ENCODE data around the gene BSCL2.

The BSCL2 gene

GRCh38 chr11:62709247-62710000 is 2.2 kb upstream of the BSCL2 start:
- no peaks in the 10 kb centered on the region for H3K9me3 ChIP-seq (ENCODE audit: control insufficient read depth, insufficient read depth, low read length)
- H3K4me3 ChIP-seq (ENCODE audit: low read length) = peak overlapping the region; percentile 72
- H3K4me1 ChIP-seq (ENCODE audit: control insufficient read depth, low read length) = peaks cover 49% of the 10 kb centered on the region
- H3K4me2 ChIP-seq (ENCODE audit: low read length) = peak overlapping the region; percentile 99
- peaks cover 18% of the 10 kb centered on the region for H3K79me2 ChIP-seq (ENCODE audit: control insufficient read depth, low read length)
- peak overlapping the region; percentile 84 for H3K27ac ChIP-seq (ENCODE audit: low read depth, low read length)
- peaks cover 70% of the 10 kb centered on the region for H3K36me3 ChIP-seq (ENCODE audit: control insufficient read depth, low read length)
- no peaks in the 10 kb centered on the region for H3K9me2 ChIP-seq (replicated peaks; ENCODE audit: control insufficient read depth, low read length)
- TF ChIP-seq EZH2phosphoT487 (IDR thresholded peaks at IDR 0.05; ENCODE audit: borderline replicate concordance, low read length) = no peak
- TF ChIP-seq CTCF (IDR thresholded peaks at IDR 0.05; ENCODE audit: low read depth, low read length, poor library complexity, severe bottlenecking) = no peak
- no peaks in the 10 kb centered on the region for H3K27me3 ChIP-seq (ENCODE audit: control insufficient read depth, low read length)
- peaks cover 50% of the 10 kb centered on the region for H3F3A ChIP-seq (ENCODE audit: control insufficient read depth, insufficient read depth)
- no peaks in the 10 kb centered on the region for H4K20me1 ChIP-seq (ENCODE audit: control insufficient read depth, insufficient read depth, low read depth, low read length)

GRCh38 chr11:62708793-62709192 is 1.6 kb upstream of the BSCL2 start:
- Histone ChIP-seq H3F3A (ENCODE audit: control insufficient read depth, insufficient read depth) (peaks cover 46% of the 10 kb centered on the region), H3K79me2 (ENCODE audit: control insufficient read depth, low read length) (peaks cover 18% of the 10 kb centered on the region), H3K27ac (ENCODE audit: low read depth, low read length) (peak overlapping the region; percentile 84), H3K4me2 (ENCODE audit: low read length) (peak overlapping the region; percentile 99), H3K9me2 (replicated peaks; ENCODE audit: control insufficient read depth, low read length) (no peaks in the 10 kb centered on the region), H3K27me3 (ENCODE audit: control insufficient read depth, low read length) (no peaks in the 10 kb centered on the region), H3K4me3 (ENCODE audit: low read length) (peak overlapping the region; percentile 72), H4K20me1 (ENCODE audit: control insufficient read depth, insufficient read depth, low read depth, low read length) (no peaks in the 10 kb centered on the region), H3K4me1 (ENCODE audit: control insufficient read depth, low read length) (peaks cover 49% of the 10 kb centered on the region), H3K9me3 (ENCODE audit: control insufficient read depth, insufficient read depth, low read length) (no peaks in the 10 kb centered on the region), H3K36me3 (ENCODE audit: control insufficient read depth, low read length) (peaks cover 64% of the 10 kb centered on the region)
- no peak for TF ChIP-seq EZH2phosphoT487 (IDR thresholded peaks at IDR 0.05; ENCODE audit: borderline replicate concordance, low read length)
- no peak for TF ChIP-seq CTCF (IDR thresholded peaks at IDR 0.05; ENCODE audit: low read depth, low read length, poor library complexity, severe bottlenecking)

GRCh38 chr11:62708392-62708791 is 1.2 kb upstream of the BSCL2 start:
- H3K27ac ChIP-seq (ENCODE audit: low read depth, low read length) = peak overlapping the region; percentile 84; the same call in 1 of the 2 replicates
- H4K20me1 ChIP-seq (ENCODE audit: control insufficient read depth, insufficient read depth, low read depth, low read length) = no peaks in the 10 kb centered on the region
- no peaks in the 10 kb centered on the region for H3K9me3 ChIP-seq (ENCODE audit: control insufficient read depth, insufficient read depth, low read length)
- peaks cover 42% of the 10 kb centered on the region for H3F3A ChIP-seq (ENCODE audit: control insufficient read depth, insufficient read depth)
- H3K36me3 ChIP-seq (ENCODE audit: control insufficient read depth, low read length) = peaks cover 60% of the 10 kb centered on the region
- TF ChIP-seq EZH2phosphoT487 (IDR thresholded peaks at IDR 0.05; ENCODE audit: borderline replicate concordance, low read length) (no peak), CTCF (IDR thresholded peaks at IDR 0.05; ENCODE audit: low read depth, low read length, poor library complexity, severe bottlenecking) (no peak)
- peaks cover 18% of the 10 kb centered on the region for H3K79me2 ChIP-seq (ENCODE audit: control insufficient read depth, low read length)
- H3K9me2 ChIP-seq (replicated peaks; ENCODE audit: control insufficient read depth, low read length) = no peaks in the 10 kb centered on the region
- H3K27me3 ChIP-seq (ENCODE audit: control insufficient read depth, low read length) = no peaks in the 10 kb centered on the region
- H3K4me2 ChIP-seq (ENCODE audit: low read length) = peak overlapping the region; percentile 99
- peak overlapping the region; percentile 72 for H3K4me3 ChIP-seq (ENCODE audit: low read length)
- peaks cover 49% of the 10 kb centered on the region for H3K4me1 ChIP-seq (ENCODE audit: control insufficient read depth, low read length)
